GM23338 (cell line): Measurements from ENCODE around the gene GATM. TPM values are rescaled to one million over a fixed set of nuclear protein-coding genes. Genes with fewer than 3 reads are reported as not detected.

Experiments used
- ATAC-seq: fragments of 200-7000 bp; cut with Tn5 transposase; 3 replicates; pipeline ENCODE4 v1.9.1; 2020
- DNase-seq: peaks from one replicate; pipeline ENCODE4 v3.0.0-alpha.2; 2015; ENCODE audit warnings: low spot score
- H2AFZ ChIP-seq: fragments of 200-600 bp; sonication (generic); 2 replicates; pipeline ENCODE4 v1.8.0; 2016; ENCODE audit warnings: antibody characterized with exemption, mild to moderate bottlenecking, moderate library complexity
- H3F3A ChIP-seq: fragments of 200-600 bp; sonication (generic); replicated peaks from 2 replicates; pipeline ENCODE4 v1.8.0; 2017; ENCODE audit warnings: antibody characterized with exemption, mixed run types, low read depth
- H3K27ac ChIP-seq: fragments of 200-600 bp; sonication (generic); 2 replicates; pipeline ENCODE4 v1.6.1; 2016; ENCODE audit warnings: low read depth
- H3K27me3 ChIP-seq: fragments of 200-600 bp; sonication (generic); 2 replicates; pipeline ENCODE4 v1.8.0; 2016; ENCODE audit warnings: mild to moderate bottlenecking, mixed run types, moderate library complexity; ENCODE audit not compliant: insufficient read depth
- H3K36me3 ChIP-seq: fragments of 200-600 bp; sonication (generic); 2 replicates; pipeline ENCODE4 v1.8.0; 2016; ENCODE audit warnings: mild to moderate bottlenecking; ENCODE audit not compliant: insufficient read depth
- H3K4me1 ChIP-seq: fragments of 200-600 bp; sonication (generic); 2 replicates; pipeline ENCODE4 v1.8.0; 2016; ENCODE audit warnings: mild to moderate bottlenecking, moderate library complexity; ENCODE audit not compliant: insufficient read depth
- H3K4me2 ChIP-seq: fragments of 200-600 bp; sonication (generic); 2 replicates; pipeline ENCODE4 v1.7.1; 2017; ENCODE audit warnings: mixed run types
- H3K4me3 ChIP-seq: fragments of 200-600 bp; sonication (generic); 2 replicates; pipeline ENCODE4 v1.6.1; 2016; ENCODE audit warnings: mixed run types
- H3K79me2 ChIP-seq: fragments of 200-600 bp; sonication (generic); replicated peaks from 2 replicates; pipeline ENCODE4 v1.8.0; 2017; ENCODE audit warnings: mild to moderate bottlenecking; ENCODE audit not compliant: insufficient read depth
- H3K9me2 ChIP-seq: fragments of 200-600 bp; sonication (generic); 2 replicates; pipeline ENCODE4 v1.8.0; 2017; ENCODE audit not compliant: insufficient read depth
- H4K20me1 ChIP-seq: fragments of 200-600 bp; sonication (generic); replicated peaks from 2 replicates; pipeline ENCODE4 v1.8.0; 2017; ENCODE audit warnings: mild to moderate bottlenecking; ENCODE audit not compliant: insufficient read depth
- H3K27ac Mint-ChIP-seq: 2 replicates; pipeline ENCODE4 v1.8.0; 2020; ENCODE audit warnings: inconsistent platforms, mild to moderate bottlenecking, moderate library complexity, mixed read lengths
- H3K27me3 Mint-ChIP-seq: 3 replicates; pipeline ENCODE4 v1.8.0; 2022; ENCODE audit warnings: low read depth, mild to moderate bottlenecking, moderate library complexity, mixed read lengths, inconsistent platforms; ENCODE audit not compliant: insufficient read depth, poor library complexity
- H3K36me3 Mint-ChIP-seq: 3 replicates; pipeline ENCODE4 v1.8.0; 2021; ENCODE audit warnings: low read depth, mild to moderate bottlenecking, inconsistent platforms, moderate library complexity, mixed read lengths
- H3K4me1 Mint-ChIP-seq: 3 replicates; pipeline ENCODE4 v1.8.0; 2020; ENCODE audit warnings: mild to moderate bottlenecking, inconsistent platforms, mixed read lengths
- H3K4me3 Mint-ChIP-seq: 3 replicates; pipeline ENCODE4 v1.8.0; 2021; ENCODE audit warnings: moderate library complexity, mild to moderate bottlenecking, inconsistent platforms, mixed read lengths
- H3K9me3 Mint-ChIP-seq: 3 replicates; pipeline ENCODE4 v1.8.0; 2020; ENCODE audit warnings: moderate library complexity, mild to moderate bottlenecking, inconsistent platforms, mixed read lengths
- ETS1 ChIP-seq: IDR thresholded peaks from 2 replicates; pipeline ENCODE4 v1.6.1; 2016; ENCODE audit warnings: antibody characterized with exemption
- EZH2 ChIP-seq: fragments of 200-600 bp; sonication (generic); IDR thresholded peaks from one replicate; pipeline ENCODE4 v1.8.0; 2017; ENCODE audit warnings: antibody characterized with exemption, mild to moderate bottlenecking, low read depth; ENCODE audit not compliant: unreplicated experiment
- EZH2phosphoT487 ChIP-seq: fragments of 200-600 bp; sonication (generic); IDR thresholded peaks from one replicate; pipeline ENCODE4 v1.8.1; 2018; ENCODE audit warnings: antibody characterized with exemption; ENCODE audit not compliant: unreplicated experiment
- JUNB ChIP-seq: IDR thresholded peaks from one replicate; pipeline ENCODE4 v1.6.1; 2016; ENCODE audit warnings: antibody characterized with exemption; ENCODE audit not compliant: unreplicated experiment
- REST ChIP-seq: IDR thresholded peaks from one replicate; pipeline ENCODE4 v1.6.1; 2018; ENCODE audit warnings: antibody characterized with exemption; ENCODE audit not compliant: unreplicated experiment
- ZNF114 ChIP-seq: fragments of 250-450 bp; sonication (Bioruptor Pico); IDR thresholded peaks from 2 replicates; pipeline ENCODE4 v1.5.0; 2020; ENCODE audit warnings: mild to moderate bottlenecking, moderate library complexity
- ZNF331 ChIP-seq: fragments of 250-450 bp; sonication (Bioruptor Pico); IDR thresholded peaks from 2 replicates; pipeline ENCODE4 v1.5.0; 2020; ENCODE audit warnings: low read depth, mild to moderate bottlenecking, moderate library complexity
- ZNF462 ChIP-seq: fragments of 250-450 bp; sonication (Bioruptor Pico); IDR thresholded peaks from 2 replicates; pipeline ENCODE4 v1.5.0; 2020; ENCODE audit warnings: mild to moderate bottlenecking, moderate library complexity
- polyA plus RNA-seq: library from polyadenylated mRNA; unstranded; fragments of >200 nt; fragmentation: Nextera tagmentation; extraction: Ambion mirVana; gene quantifications from 2 replicates; pipeline ENCODE4 v1.2.1, GENCODE V29; 2016
- total RNA-seq: library from RNA; depleted of rRNA; stranded (reverse); fragments of >200 nt; shearing (Covaris generic); gene quantifications from 2 replicates; pipeline ENCODE4 v1.2.3, GENCODE V29; 2014

GATM gene
- total and polyA plus RNA-seq, 2 experiments from 2014 or later, result 8.5 to 17.5 TPM

GRCh38 chr15:45385590-45385989 is 7.2 kb upstream of the GATM start (continued):
- TF ChIP-seq ZNF114 (CRISPR knock-in tag) (no peak), ZNF331 (CRISPR knock-in tag) (no peak), EZH2 (no peak), JUNB (no peak)

GRCh38 chr15:45384700-45385099 is 6.4 kb upstream of the GATM start:
- no peak overlapping the region for H3K4me2 ChIP-seq
- no peaks in the 10 kb centered on the region for H3K9me2 ChIP-seq
- H3K27me3 Mint-ChIP-seq, result peaks cover 2% of the 10 kb centered on the region
- ATAC-seq (no peak), DNase-seq (no peak)
- H3K4me3 ChIP-seq, result no peak overlapping the region
- no peaks in the 10 kb centered on the region for H3K79me2 ChIP-seq
- no peak overlapping the region for H3K4me3 Mint-ChIP-seq
- no peaks in the 10 kb centered on the region for H3K36me3 Mint-ChIP-seq
- H3K4me1 Mint-ChIP-seq, result no peaks in the 10 kb centered on the region
- 0 out of 2 replicates have a peak, but pooled peaks cover 2% of the 10 kb centered on the region for H4K20me1 ChIP-seq
- TF ChIP-seq REST, result no peak
- no peak for TF ChIP-seq ZNF462 (CRISPR knock-in tag)
- no peak for TF ChIP-seq ETS1
- TF ChIP-seq EZH2phosphoT487, result no peak
- no peak for TF ChIP-seq JUNB
- H2AFZ ChIP-seq, result no peak overlapping the region
- H3K27ac Mint-ChIP-seq, result no peak overlapping the region
- no peak overlapping the region for H3K27ac ChIP-seq
- H3K4me1 ChIP-seq, result no peaks in the 10 kb centered on the region
- no peaks in the 10 kb centered on the region for H3K36me3 ChIP-seq
- H3F3A ChIP-seq, result no peaks in the 10 kb centered on the region
- no peaks in the 10 kb centered on the region for H3K9me3 Mint-ChIP-seq
- peaks cover 46% of the 10 kb centered on the region for H3K27me3 ChIP-seq
